PFSK-1 (cell line): Measurements from ENCODE around the gene DOP1B.

Experiments
- FOXP2 ChIP-seq: optimal IDR thresholded peaks from 2 replicates; pipeline ENCODE3; 2011; ENCODE audit warnings: borderline replicate concordance, control low read depth, inconsistent platforms; ENCODE audit not compliant: insufficient read depth; ENCODE audit errors: extremely low read length, extremely low read depth
- POLR2AphosphoS5 ChIP-seq: IDR thresholded peaks from 2 replicates; pipeline ENCODE4 v1.6.1; 2012; ENCODE audit warnings: low read depth, mild to moderate bottlenecking, control low read depth, low read length, moderate library complexity
- SIN3A ChIP-seq: IDR thresholded peaks from 2 replicates; pipeline ENCODE4 v1.6.1; 2012; ENCODE audit warnings: mild to moderate bottlenecking, low read length, moderate library complexity, borderline replicate concordance; ENCODE audit not compliant: insufficient read depth
- TAF1 ChIP-seq: IDR thresholded peaks from 2 replicates; pipeline ENCODE4 v1.6.1; 2012; ENCODE audit warnings: low read length, control low read depth, borderline replicate concordance; ENCODE audit not compliant: insufficient read depth
- TF ChIP-seq, protein P1 (sequence below), 2 experiments: IDR thresholded peaks; 2 replicates each; pipeline versions ENCODE4 v1.6.1 to v1.8.0; 2011 to 2012; ENCODE audit warnings: low read depth in 2 of 2, low read length in 2 of 2, control low read depth in 1 of 2, inconsistent platforms in 1 of 2, mild to moderate bottlenecking in 1 of 2, moderate library complexity in 1 of 2; ENCODE audit not compliant: insufficient read depth in 1 of 2

- TF ChIP-seq SIN3A, result no peak
- TF ChIP-seq POLR2AphosphoS5, result no peak
- TF ChIP-seq, protein P1, sequence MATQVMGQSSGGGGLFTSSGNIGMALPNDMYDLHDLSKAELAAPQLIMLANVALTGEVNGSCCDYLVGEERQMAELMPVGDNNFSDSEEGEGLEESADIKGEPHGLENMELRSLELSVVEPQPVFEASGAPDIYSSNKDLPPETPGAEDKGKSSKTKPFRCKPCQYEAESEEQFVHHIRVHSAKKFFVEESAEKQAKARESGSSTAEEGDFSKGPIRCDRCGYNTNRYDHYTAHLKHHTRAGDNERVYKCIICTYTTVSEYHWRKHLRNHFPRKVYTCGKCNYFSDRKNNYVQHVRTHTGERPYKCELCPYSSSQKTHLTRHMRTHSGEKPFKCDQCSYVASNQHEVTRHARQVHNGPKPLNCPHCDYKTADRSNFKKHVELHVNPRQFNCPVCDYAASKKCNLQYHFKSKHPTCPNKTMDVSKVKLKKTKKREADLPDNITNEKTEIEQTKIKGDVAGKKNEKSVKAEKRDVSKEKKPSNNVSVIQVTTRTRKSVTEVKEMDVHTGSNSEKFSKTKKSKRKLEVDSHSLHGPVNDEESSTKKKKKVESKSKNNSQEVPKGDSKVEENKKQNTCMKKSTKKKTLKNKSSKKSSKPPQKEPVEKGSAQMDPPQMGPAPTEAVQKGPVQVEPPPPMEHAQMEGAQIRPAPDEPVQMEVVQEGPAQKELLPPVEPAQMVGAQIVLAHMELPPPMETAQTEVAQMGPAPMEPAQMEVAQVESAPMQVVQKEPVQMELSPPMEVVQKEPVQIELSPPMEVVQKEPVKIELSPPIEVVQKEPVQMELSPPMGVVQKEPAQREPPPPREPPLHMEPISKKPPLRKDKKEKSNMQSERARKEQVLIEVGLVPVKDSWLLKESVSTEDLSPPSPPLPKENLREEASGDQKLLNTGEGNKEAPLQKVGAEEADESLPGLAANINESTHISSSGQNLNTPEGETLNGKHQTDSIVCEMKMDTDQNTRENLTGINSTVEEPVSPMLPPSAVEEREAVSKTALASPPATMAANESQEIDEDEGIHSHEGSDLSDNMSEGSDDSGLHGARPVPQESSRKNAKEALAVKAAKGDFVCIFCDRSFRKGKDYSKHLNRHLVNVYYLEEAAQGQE (IDR thresholded peaks at IDR 0.05; ENCODE audit: insufficient read depth in 1 of 2, low read depth in 2 of 2, low read length in 2 of 2), result no peak
- no peak for TF ChIP-seq TAF1
- no peak for TF ChIP-seq FOXP2
Measured at GRCh38 chr21:36147911-36148310, 8.7 kb upstream of the DOP1B start.
